ENCODE results near the gene CHMP2B.

- no peak for TF ChIP-seq CTCF (conservative IDR thresholded peaks at IDR 0.05; ENCODE audit: low read length)
- TF ChIP-seq EZH2phosphoT487 (IDR thresholded peaks at IDR 0.05; ENCODE audit: borderline replicate concordance), result no peak
Measured at GRCh38 chr3:87261925-87262324, 34.8 kb downstream of the CHMP2B start.

All from Loucy (cell line).